Sigmoid colon (tissue), 4 donors: ENCODE results near the gene TRMT2A.

Experiments
- POLR2AphosphoS5 ChIP-seq, 4 donors: sonication (generic); formaldehyde crosslinking; IDR thresholded peaks; one replicate each; pipeline ENCODE4 v1.6.1; 2017; ENCODE audit warnings: antibody characterized with exemption in 4 of 4
- TF ChIP-seq, protein P1 (sequence below), 4 experiments: fragments of 450-650 bp in 3 of 4; fragments of 200-600 bp in 1 of 4; IDR thresholded peaks; one replicate each; pipeline ENCODE4 v1.5.1; 2016 to 2019; ENCODE audit warnings: antibody characterized with exemption in 4 of 4, mild to moderate bottlenecking in 3 of 4, moderate library complexity in 2 of 4

DNA sequence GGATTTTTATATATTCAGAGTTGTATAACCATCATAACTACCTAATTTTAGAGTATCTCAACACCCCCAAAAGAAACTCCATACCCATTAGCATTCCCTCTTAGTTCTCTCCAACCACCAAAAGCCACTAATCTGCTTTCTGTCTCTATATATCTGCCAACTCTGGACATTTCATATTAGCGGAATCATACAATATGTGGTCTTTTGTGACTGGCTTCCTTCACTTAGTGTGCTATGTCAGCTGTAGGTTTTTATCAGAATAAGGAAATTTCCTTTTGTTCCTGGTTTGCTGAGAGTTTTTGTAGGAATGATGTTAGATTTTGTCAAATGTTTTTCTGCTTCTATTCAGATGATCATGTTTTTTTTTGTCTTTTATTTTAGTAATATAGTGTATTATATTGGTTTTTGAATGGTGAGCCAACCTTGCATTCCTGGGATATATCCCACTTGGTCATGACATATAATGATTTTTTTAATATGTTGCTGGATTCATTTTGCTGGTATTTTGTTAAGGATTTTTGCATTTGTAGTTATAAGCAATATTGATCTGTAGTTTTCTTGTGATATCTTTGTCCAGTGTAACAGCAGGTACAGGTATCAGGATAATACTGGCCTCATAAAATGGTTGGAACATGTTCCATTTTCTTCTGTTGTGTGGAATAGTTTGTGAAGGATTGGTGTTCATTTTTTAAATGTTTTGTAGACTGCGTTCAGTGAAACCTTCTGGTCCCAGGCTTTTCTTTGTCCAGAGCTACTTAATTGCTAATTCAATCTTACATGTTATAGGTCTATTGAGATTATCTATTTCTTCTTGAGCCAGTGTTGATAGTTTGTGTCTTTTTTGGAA, 20.2 kb downstream of the TRMT2A start:
- TF ChIP-seq, protein P1, sequence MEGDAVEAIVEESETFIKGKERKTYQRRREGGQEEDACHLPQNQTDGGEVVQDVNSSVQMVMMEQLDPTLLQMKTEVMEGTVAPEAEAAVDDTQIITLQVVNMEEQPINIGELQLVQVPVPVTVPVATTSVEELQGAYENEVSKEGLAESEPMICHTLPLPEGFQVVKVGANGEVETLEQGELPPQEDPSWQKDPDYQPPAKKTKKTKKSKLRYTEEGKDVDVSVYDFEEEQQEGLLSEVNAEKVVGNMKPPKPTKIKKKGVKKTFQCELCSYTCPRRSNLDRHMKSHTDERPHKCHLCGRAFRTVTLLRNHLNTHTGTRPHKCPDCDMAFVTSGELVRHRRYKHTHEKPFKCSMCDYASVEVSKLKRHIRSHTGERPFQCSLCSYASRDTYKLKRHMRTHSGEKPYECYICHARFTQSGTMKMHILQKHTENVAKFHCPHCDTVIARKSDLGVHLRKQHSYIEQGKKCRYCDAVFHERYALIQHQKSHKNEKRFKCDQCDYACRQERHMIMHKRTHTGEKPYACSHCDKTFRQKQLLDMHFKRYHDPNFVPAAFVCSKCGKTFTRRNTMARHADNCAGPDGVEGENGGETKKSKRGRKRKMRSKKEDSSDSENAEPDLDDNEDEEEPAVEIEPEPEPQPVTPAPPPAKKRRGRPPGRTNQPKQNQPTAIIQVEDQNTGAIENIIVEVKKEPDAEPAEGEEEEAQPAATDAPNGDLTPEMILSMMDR (IDR thresholded peaks at IDR 0.05): no peak
- no peak for TF ChIP-seq POLR2AphosphoS5 (IDR thresholded peaks at IDR 0.05)
